Measurements from ENCODE around the gene TTC6. TPM values are rescaled to one million over a fixed set of nuclear protein-coding genes. Genes with fewer than 3 reads are reported as not detected.

TTC6 gene
- polyA plus RNA-seq, 2 of the 4 experiments (the other 2 are of a cell fraction), result 0.41 to 1.7 TPM

DNA sequence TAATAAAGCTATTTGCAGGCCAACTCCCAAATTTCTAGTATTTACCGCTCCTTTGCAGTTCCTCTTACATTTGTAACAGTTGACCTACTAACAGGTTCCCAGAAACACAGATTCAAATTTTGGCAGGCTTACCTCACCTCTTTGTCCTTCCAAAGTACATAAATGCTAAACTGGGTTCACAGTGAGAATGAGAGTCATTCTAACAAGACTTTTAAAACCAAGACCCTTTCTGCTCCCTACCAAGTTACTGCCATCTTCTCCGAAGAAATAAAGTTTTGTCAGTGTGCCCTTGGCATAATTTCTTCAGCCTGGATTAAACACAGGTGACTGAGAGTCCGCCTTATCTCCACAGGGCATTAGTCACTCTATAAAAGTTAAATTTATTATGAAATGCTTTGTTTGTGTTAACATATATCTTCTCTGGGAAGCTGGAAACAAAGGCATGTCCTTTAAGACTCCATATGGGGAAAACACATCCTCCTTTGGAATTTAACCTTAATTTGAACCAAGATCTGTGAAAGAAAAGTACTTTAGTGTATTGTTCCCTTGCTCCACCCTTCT, 28.5 kb upstream of the TTC6 start (continued):
- TF ChIP-seq RARB (CRISPR knock-in tag; IDR thresholded peaks at IDR 0.05) (no peak), CBX2 (IDR thresholded peaks at IDR 0.05; ENCODE audit: borderline replicate concordance, low read depth) (no peak), GATA3 (IDR thresholded peaks at IDR 0.05; ENCODE audit: borderline replicate concordance) (peak; percentile 85), RFX5 (IDR thresholded peaks at IDR 0.05) (no peak), FOXS1 (CRISPR knock-in tag; IDR thresholded peaks at IDR 0.05) (no peak), CEBPB (IDR thresholded peaks at IDR 0.05) (peak in 1 of 2 experiments; percentile 64; a peak in 1 of 4 replicates), HMGXB4 (CRISPR knock-in tag; IDR thresholded peaks at IDR 0.05; ENCODE audit: borderline replicate concordance) (no peak), HOXB13 (CRISPR knock-in tag; IDR thresholded peaks at IDR 0.05; ENCODE audit: low read depth) (no peak), ZSCAN20 (CRISPR knock-in tag; IDR thresholded peaks at IDR 0.05) (no peak), REST (IDR thresholded peaks at IDR 0.05) (no peak), RAD21 (conservative IDR thresholded peaks at IDR 0.05 in 1 of 2, IDR thresholded peaks at IDR 0.05 in 1 of 2) (0 out of 5 replicates have a peak, but pooled peaks of 1 of the 2 experiments have one; percentile 11), TFCP2L1 (CRISPR knock-in tag; IDR thresholded peaks at IDR 0.05) (no peak), HDAC2 (IDR thresholded peaks at IDR 0.05) (no peak), POLR2A (IDR thresholded peaks at IDR 0.05; ENCODE audit: low read length) (no peak), JUN (IDR thresholded peaks at IDR 0.05) (0 out of 5 replicates have a peak, but pooled peaks of 1 of the 2 experiments have one; percentile 28), HEYL (CRISPR knock-in tag; IDR thresholded peaks at IDR 0.05) (no peak), NFE2L2 (conservative IDR thresholded peaks at IDR 0.05; ENCODE audit: low read length) (no peak), CHD2 (IDR thresholded peaks at IDR 0.05; ENCODE audit: low read length, partially characterized antibody) (no peak), MAZ (IDR thresholded peaks at IDR 0.05; ENCODE audit: borderline replicate concordance, low read depth, low read length) (no peak)
- TF ChIP-seq, protein P1, sequence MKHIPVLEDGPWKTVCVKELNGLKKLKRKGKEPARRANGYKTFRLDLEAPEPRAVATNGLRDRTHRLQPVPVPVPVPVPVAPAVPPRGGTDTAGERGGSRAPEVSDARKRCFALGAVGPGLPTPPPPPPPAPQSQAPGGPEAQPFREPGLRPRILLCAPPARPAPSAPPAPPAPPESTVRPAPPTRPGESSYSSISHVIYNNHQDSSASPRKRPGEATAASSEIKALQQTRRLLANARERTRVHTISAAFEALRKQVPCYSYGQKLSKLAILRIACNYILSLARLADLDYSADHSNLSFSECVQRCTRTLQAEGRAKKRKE (CRISPR knock-in tag; IDR thresholded peaks at IDR 0.05; ENCODE audit: low read depth), result no peak

GRCh38 chr14:37569729-37570128, 25.7 kb upstream of the TTC6 start:
- Histone ChIP-seq H3K4me1 (peaks cover 18% of the 10 kb centered on the region), H3K9me3 (no peaks in the 10 kb centered on the region), H3K4me3 (no peak overlapping the region), H3K4me2 (no peak overlapping the region), H3K27ac (no peak overlapping the region)
- 87% methylated on average over 7 of the region's 7 CpGs for WGBS (ENCODE audit: missing lambda C conversion rate)
- CTCF ChIA-PET, result no interaction called here
- no peak for DNase-seq (ENCODE audit: low read depth in 1 of 2, low spot score in 1 of 2)
- TF ChIP-seq GATA3 (IDR thresholded peaks at IDR 0.05; ENCODE audit: borderline replicate concordance) (no peak), E2F6 (IDR thresholded peaks at IDR 0.05; ENCODE audit: borderline replicate concordance, low read depth) (no peak), CBX8 (IDR thresholded peaks at IDR 0.05) (no peak), EHF (CRISPR knock-in tag; IDR thresholded peaks at IDR 0.05) (no peak), FOXS1 (CRISPR knock-in tag; IDR thresholded peaks at IDR 0.05) (no peak), CHD4 (IDR thresholded peaks at IDR 0.05; ENCODE audit: borderline replicate concordance) (no peak), CHD2 (IDR thresholded peaks at IDR 0.05; ENCODE audit: low read length, partially characterized antibody) (no peak), SMC3 (IDR thresholded peaks at IDR 0.05) (no peak), HEYL (CRISPR knock-in tag; IDR thresholded peaks at IDR 0.05) (no peak), HOXB13 (CRISPR knock-in tag; IDR thresholded peaks at IDR 0.05; ENCODE audit: low read depth) (no peak)
- FAIRE-seq, result no peak
- POLR2A ChIA-PET, result no interaction called here
- ATAC-seq, result no peak
